Measurements from ENCODE around the gene MCF2L2.
"Not testable (repeated sequence)": the region's sequence is repeated elsewhere in the genome, so short reads cannot be mapped to it uniquely, and the experiment has no call there.

The MCF2L2 gene

DNA sequence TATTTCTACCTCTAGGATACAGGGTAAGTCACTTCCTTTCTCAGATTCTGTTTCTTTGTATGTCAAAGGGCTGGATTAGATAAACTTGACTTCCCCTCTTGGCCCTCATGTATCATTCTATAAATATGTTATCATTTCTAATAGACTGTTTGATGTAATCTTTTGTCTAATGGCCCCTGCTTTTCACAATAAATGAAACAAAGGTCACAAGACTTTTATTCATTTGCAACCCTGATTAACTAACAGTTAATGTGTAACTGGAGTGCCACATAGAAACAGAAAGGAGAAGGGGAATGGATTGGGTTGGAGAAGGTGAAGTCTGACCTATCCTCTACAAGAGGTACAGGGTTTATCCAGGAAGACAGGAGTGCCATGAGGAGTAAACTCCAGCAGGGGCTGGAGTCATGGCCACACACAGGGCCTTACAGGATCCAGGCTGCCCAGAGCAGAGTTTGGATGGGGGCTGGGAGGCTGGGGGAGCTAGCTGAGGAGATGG is 183.4 kb downstream of the MCF2L2 start:
- Histone ChIP-seq H3K9me3 (ENCODE audit: low read depth, low read length) (0 out of 2 replicates have a peak, but pooled peaks cover 4% of the 10 kb centered on the region), H3K4me3 (no peak overlapping the region), H3K9ac (ENCODE audit: insufficient read length) (no peak overlapping the region), H3K27ac (no peak overlapping the region), H3K36me3 (ENCODE audit: insufficient read depth, low read length) (no peaks in the 10 kb centered on the region)
- TF ChIP-seq FOXP2 (optimal IDR thresholded peaks at IDR 0.05; ENCODE audit: control extremely low read depth, extremely low read length, insufficient read depth), result no peak
- no peak for TF ChIP-seq POLR2AphosphoS5 (IDR thresholded peaks at IDR 0.05; ENCODE audit: borderline replicate concordance, low read depth, low read length)
- TF ChIP-seq EZH2 (IDR thresholded peaks at IDR 0.05), result no peak
- DNase-seq (ENCODE audit: low read depth, low spot score), result no peak

DNA sequence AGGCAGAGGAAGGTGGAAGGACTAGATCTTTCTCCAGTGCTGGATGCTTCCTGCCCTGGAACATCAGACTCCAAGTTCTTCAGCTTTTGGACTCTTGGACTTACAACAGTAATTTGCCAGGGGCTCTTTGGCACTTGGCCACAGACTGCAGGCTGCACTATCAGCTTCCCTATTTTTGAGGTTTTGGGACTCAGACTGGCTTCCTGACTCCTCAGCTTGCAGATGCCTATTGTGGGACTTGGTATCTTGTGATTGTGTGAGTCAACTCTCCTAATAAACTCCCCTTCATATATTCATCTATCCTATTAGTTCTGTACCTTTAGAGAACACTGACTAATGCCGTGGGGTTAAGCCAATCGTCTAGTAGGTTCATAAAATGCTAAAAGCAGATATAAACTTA is 184.2 kb downstream of the MCF2L2 start:
- no peak overlapping the region for H3K4me3 ChIP-seq
- H3K27ac ChIP-seq, result peak overlapping the region; percentile 61; the same call in 1 of the 2 replicates
- no peak overlapping the region for H3K9ac ChIP-seq (ENCODE audit: insufficient read length)
- H3K9me3 ChIP-seq (ENCODE audit: low read depth, low read length), result 0 out of 2 replicates have a peak, but pooled peaks cover 4% of the 10 kb centered on the region
- TF ChIP-seq FOXP2 (optimal IDR thresholded peaks at IDR 0.05; ENCODE audit: control extremely low read depth, extremely low read length, insufficient read depth), result no peak
- no peak for TF ChIP-seq POLR2AphosphoS5 (IDR thresholded peaks at IDR 0.05; ENCODE audit: borderline replicate concordance, low read depth, low read length)
- no peak for TF ChIP-seq EZH2 (IDR thresholded peaks at IDR 0.05)
- no peaks in the 10 kb centered on the region for H3K36me3 ChIP-seq (ENCODE audit: insufficient read depth, low read length)
- no peak for DNase-seq (ENCODE audit: low read depth, low spot score)

DNA sequence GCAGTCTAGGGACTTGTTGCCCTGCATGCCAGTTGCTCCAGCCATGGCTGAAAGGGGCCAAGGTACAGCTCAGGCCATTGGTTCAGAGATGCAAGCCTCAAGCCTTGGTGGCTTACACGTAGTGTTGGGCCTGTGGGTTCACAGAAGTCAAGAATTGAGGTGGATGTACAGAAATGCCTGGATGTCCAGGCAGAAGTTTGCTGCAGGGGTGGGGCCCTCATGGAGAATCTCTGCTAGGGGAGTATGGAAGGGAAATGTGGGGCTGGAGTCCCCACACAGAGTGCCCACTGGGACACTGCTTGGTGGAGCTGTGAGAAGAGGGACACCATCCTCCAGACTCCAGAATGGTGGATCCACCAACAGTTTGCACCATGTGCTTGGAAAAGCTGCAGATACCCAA is 186.0 kb downstream of the MCF2L2 start:
- no peak overlapping the region for H3K27ac ChIP-seq
- H3K9ac ChIP-seq (ENCODE audit: insufficient read length), result no peak overlapping the region
- no peak for DNase-seq (ENCODE audit: low read depth, low spot score)
- H3K9me3 ChIP-seq (ENCODE audit: low read depth, low read length), result 0 out of 2 replicates have a peak, but pooled peaks cover 4% of the 10 kb centered on the region
- H3K4me3 ChIP-seq, result no peak overlapping the region
- no peaks in the 10 kb centered on the region for H3K36me3 ChIP-seq (ENCODE audit: insufficient read depth, low read length)
- TF ChIP-seq POLR2AphosphoS5 (IDR thresholded peaks at IDR 0.05; ENCODE audit: borderline replicate concordance, low read depth, low read length) (no peak), EZH2 (IDR thresholded peaks at IDR 0.05) (no peak), FOXP2 (optimal IDR thresholded peaks at IDR 0.05; ENCODE audit: control extremely low read depth, extremely low read length, insufficient read depth) (no peak)

DNA sequence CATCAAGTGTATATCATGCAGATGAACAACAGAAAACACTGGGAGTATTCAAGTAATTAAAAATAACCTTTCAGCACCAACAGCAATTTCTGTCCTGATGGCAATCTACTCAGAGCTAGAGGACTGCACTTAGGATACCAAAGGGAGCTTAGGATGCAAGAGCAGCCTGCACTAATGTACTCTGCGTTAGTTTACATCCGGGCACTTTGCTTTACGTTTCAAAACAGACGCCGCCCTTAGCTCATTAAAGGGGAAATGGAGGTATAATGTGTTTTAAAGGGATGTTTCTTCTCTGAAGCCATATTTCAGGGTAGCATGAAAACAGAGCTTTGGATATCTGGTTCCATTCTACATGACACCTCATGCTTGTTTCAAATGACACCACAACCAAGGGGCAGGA is 189.4 kb downstream of the MCF2L2 start:
- no peak overlapping the region for H3K4me3 ChIP-seq
- H3K27ac ChIP-seq, result no peak overlapping the region
- no peak overlapping the region for H3K9ac ChIP-seq (ENCODE audit: insufficient read length)
- TF ChIP-seq EZH2 (IDR thresholded peaks at IDR 0.05) (no peak), FOXP2 (optimal IDR thresholded peaks at IDR 0.05; ENCODE audit: control extremely low read depth, extremely low read length, insufficient read depth) (no peak), POLR2AphosphoS5 (IDR thresholded peaks at IDR 0.05; ENCODE audit: borderline replicate concordance, low read depth, low read length) (no peak)
- H3K36me3 ChIP-seq (ENCODE audit: insufficient read depth, low read length), result no peaks in the 10 kb centered on the region
- 0 out of 2 replicates have a peak, but pooled peaks cover 4% of the 10 kb centered on the region for H3K9me3 ChIP-seq (ENCODE audit: low read depth, low read length)
- DNase-seq (ENCODE audit: low read depth, low spot score), result no peak

DNA sequence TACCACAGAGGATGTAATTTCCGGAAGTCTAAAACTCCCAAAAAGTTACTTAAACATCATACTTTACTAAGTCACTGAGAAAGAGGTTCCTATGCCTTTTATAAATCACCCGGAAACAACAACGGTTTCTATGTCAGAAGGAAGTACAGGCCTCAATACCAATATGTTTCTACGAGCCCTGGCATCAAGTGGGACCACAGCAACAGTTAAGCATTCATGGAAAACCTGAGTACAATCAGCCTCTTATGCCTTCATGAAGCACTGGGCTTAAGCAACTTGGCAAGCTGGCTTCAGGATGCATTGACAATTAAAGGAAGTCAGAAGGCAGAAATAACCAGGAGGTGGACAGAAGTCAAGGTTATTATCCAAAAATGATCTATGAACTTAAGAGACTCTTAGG is 194.5 kb downstream of the MCF2L2 start:
- DNase-seq (ENCODE audit: low read depth, low spot score), result no peak
- Histone ChIP-seq H3K9ac (ENCODE audit: insufficient read length) (no peak overlapping the region), H3K4me3 (no peak overlapping the region), H3K27ac (no peak overlapping the region), H3K36me3 (ENCODE audit: insufficient read depth, low read length) (no peaks in the 10 kb centered on the region), H3K9me3 (ENCODE audit: low read depth, low read length) (no peaks in the 10 kb centered on the region)
- TF ChIP-seq FOXP2 (optimal IDR thresholded peaks at IDR 0.05; ENCODE audit: control extremely low read depth, extremely low read length, insufficient read depth) (no peak), EZH2 (IDR thresholded peaks at IDR 0.05) (no peak), POLR2AphosphoS5 (IDR thresholded peaks at IDR 0.05; ENCODE audit: borderline replicate concordance, low read depth, low read length) (no peak)

DNA sequence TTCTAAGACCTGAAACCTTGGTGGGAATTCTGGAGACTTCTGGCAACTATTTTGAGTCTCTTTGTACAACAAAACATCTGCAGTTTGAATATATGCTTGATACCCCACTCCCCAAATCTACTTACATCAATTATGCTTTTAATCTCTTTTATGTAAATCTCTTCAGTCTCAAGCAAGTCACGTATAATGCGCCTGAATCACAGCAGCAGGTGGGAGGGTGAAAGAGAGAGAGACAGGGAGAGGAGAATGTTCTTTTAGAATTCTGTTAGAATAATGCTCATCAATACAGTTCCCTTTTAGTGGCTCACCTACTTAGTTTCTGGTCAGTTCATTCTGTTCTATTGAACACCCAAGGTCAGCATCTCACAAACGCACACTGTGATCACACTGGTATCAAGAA is 197.6 kb downstream of the MCF2L2 start:
- no peak overlapping the region for H3K27ac ChIP-seq
- no peak overlapping the region for H3K4me3 ChIP-seq
- no peak overlapping the region for H3K9ac ChIP-seq (ENCODE audit: insufficient read length)
- no peak for TF ChIP-seq POLR2AphosphoS5 (IDR thresholded peaks at IDR 0.05; ENCODE audit: borderline replicate concordance, low read depth, low read length)
- TF ChIP-seq EZH2 (IDR thresholded peaks at IDR 0.05), result no peak
- TF ChIP-seq FOXP2 (optimal IDR thresholded peaks at IDR 0.05; ENCODE audit: control extremely low read depth, extremely low read length, insufficient read depth), result no peak
- no peak for DNase-seq (ENCODE audit: low read depth, low spot score)
- H3K36me3 ChIP-seq (ENCODE audit: insufficient read depth, low read length), result no peaks in the 10 kb centered on the region
- H3K9me3 ChIP-seq (ENCODE audit: low read depth, low read length), result no peaks in the 10 kb centered on the region

DNA sequence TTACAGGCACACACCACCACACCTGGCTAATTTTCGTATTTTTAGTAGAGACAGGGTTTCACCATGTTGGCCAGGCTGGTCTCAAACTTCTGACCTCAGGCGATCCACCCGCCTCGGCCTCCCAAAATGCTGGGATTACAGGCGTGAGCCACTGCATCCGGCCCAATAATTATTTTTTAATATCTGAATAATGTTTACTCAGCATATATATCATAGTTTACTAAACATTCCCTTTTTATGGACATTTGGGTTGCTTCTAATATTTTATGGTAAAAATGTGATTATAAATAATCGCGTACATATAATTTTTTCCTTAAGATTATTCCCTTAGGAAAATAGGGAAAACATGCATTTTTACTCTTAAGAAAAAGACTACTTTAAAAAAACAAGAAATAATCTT is 198.2 kb downstream of the MCF2L2 start:
- not testable (repeated sequence) for H3K27ac ChIP-seq; H3K9ac ChIP-seq (ENCODE audit: insufficient read length); DNase-seq (ENCODE audit: low read depth, low spot score); H3K9me3 ChIP-seq (ENCODE audit: low read depth, low read length); H3K4me3 ChIP-seq; H3K36me3 ChIP-seq (ENCODE audit: insufficient read depth, low read length)

DNA sequence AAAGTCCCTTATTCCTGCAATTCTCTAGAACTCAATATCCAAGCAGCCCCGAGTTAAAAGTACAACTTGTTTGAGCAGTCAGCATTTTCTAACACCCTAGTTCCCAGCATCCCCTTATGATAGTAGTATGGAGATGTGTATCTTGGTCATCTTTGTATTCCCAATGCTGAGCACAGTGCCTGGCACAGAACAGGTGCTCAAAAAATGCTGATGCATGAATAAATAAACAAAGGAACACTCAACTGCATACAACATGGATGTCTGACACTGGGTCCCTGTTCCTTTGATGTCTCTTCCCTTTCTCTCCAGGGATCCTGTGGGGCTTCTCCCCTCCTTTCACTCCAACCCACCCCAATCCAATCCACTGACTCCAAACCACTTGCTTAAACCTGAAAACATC is 199.2 kb downstream of the MCF2L2 start:
- no peak for DNase-seq (ENCODE audit: low read depth, low spot score)
- H3K4me3 ChIP-seq, result no peak overlapping the region
- TF ChIP-seq FOXP2 (optimal IDR thresholded peaks at IDR 0.05; ENCODE audit: control extremely low read depth, extremely low read length, insufficient read depth) (no peak), POLR2AphosphoS5 (IDR thresholded peaks at IDR 0.05; ENCODE audit: borderline replicate concordance, low read depth, low read length) (no peak), EZH2 (IDR thresholded peaks at IDR 0.05) (no peak)
- no peaks in the 10 kb centered on the region for H3K9me3 ChIP-seq (ENCODE audit: low read depth, low read length)
- H3K9ac ChIP-seq (ENCODE audit: insufficient read length), result no peak overlapping the region
- H3K36me3 ChIP-seq (ENCODE audit: insufficient read depth, low read length), result no peaks in the 10 kb centered on the region
- no peak overlapping the region for H3K27ac ChIP-seq

DNA sequence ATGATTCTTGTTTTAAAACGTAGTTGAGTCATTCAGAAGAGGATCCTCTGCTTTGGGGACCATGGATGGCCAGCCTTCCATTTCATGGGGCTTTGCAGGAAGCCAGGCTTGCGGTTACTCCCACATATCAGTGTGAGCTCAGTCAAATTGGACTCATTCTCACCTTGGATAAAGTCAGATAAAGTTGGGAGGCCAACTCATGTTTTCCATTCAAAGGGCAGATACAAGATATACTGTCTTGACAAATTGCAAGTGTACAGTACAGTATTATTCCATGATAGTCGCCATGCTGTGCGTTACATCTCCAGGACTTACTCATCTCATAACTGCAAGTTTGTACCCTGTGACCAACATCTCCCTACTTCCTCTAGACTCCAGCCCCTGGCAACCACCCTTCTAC is 200.8 kb downstream of the MCF2L2 start:
- H3K27ac ChIP-seq, result no peak overlapping the region
- no peak for TF ChIP-seq POLR2AphosphoS5 (IDR thresholded peaks at IDR 0.05; ENCODE audit: borderline replicate concordance, low read depth, low read length)
- no peak for TF ChIP-seq FOXP2 (optimal IDR thresholded peaks at IDR 0.05; ENCODE audit: control extremely low read depth, extremely low read length, insufficient read depth)
- TF ChIP-seq EZH2 (IDR thresholded peaks at IDR 0.05), result no peak
- no peak overlapping the region for H3K9ac ChIP-seq (ENCODE audit: insufficient read length)
- no peaks in the 10 kb centered on the region for H3K36me3 ChIP-seq (ENCODE audit: insufficient read depth, low read length)
- H3K9me3 ChIP-seq (ENCODE audit: low read depth, low read length), result no peaks in the 10 kb centered on the region
- no peak overlapping the region for H3K4me3 ChIP-seq
- no peak for DNase-seq (ENCODE audit: low read depth, low spot score)

Data from SK-N-MC (cell line).